H1 (cell line): ENCODE results near the gene LGI4. TPM values are rescaled to one million over a fixed set of nuclear protein-coding genes. Genes with fewer than 3 reads are reported as not detected.
A peak's percentile ranks its signal among the peaks of the same experiment; 100 is the strongest.

Source experiments
- CTCF ChIA-PET: fragments of 300-600 bp; sonication (Branson Sonifier 250); formaldehyde crosslinking; loops from one replicate; lab custom pipeline; 2021; ENCODE audit not compliant: partially characterized antibody; lab: Charles Lee
- POLR2A ChIA-PET: fragments of 300-600 bp; sonication (Branson Sonifier 250); formaldehyde crosslinking; loops from one replicate; lab custom pipeline; 2021; ENCODE audit warnings: inconsistent platforms; ENCODE audit not compliant: partially characterized antibody; lab: Charles Lee
- DNase-seq, 2 experiments: peaks; one replicate each; pipeline versions ENCODE4 v3.0.0 to v3.0.0-alpha.2; 2010 to 2022; ENCODE audit warnings: low spot score in 2 of 2, low read depth in 1 of 2, mixed read lengths in 1 of 2
- FAIRE-seq: peaks from 2 replicates; lab custom pipeline; 2011; peaks lifted over from hg19 to GRCh38; lab: Jason Lieb, UNC
- H2AFZ ChIP-seq: 2 replicates; pipeline ENCODE4 v1.8.1; 2012; ENCODE audit warnings: low read length, inconsistent platforms
- H2AK5ac ChIP-seq: 2 replicates; pipeline ENCODE4 v1.6.1; 2013; ENCODE audit warnings: low read depth, low read length
- H2BK120ac ChIP-seq: replicated peaks from 2 replicates; pipeline ENCODE3; 2013; ENCODE audit warnings: low read depth, low read length, inconsistent platforms
- H2BK12ac ChIP-seq: 2 replicates; pipeline ENCODE4 v1.6.1; 2013; ENCODE audit warnings: low read depth, low read length
- H2BK15ac ChIP-seq: 2 replicates; pipeline ENCODE4 v1.6.1; 2013; ENCODE audit warnings: low read length
- H2BK20ac ChIP-seq: 2 replicates; pipeline ENCODE4 v1.6.1; 2013; ENCODE audit warnings: low read length
- H2BK5ac ChIP-seq: 2 replicates; pipeline ENCODE4 v1.6.1; 2013; ENCODE audit warnings: low read depth, low read length
- H3K14ac ChIP-seq: 2 replicates; pipeline ENCODE4 v1.6.1; 2013; ENCODE audit warnings: inconsistent platforms; ENCODE audit not compliant: insufficient read length
- H3K18ac ChIP-seq: 2 replicates; pipeline ENCODE4 v1.6.1; 2013; ENCODE audit warnings: low read length; ENCODE audit errors: extremely low read depth
- H3K23ac ChIP-seq: 2 replicates; pipeline ENCODE4 v1.6.1; 2013; ENCODE audit warnings: inconsistent platforms; ENCODE audit not compliant: insufficient read length
- H3K23me2 ChIP-seq: 2 replicates; pipeline ENCODE4 v1.6.1; 2013; ENCODE audit warnings: low read depth, low read length
- H3K27ac ChIP-seq: 2 replicates; pipeline ENCODE4 v1.6.1; 2011; ENCODE audit warnings: low read depth, low read length, inconsistent platforms
- H3K27me3 ChIP-seq, 4 experiments: replicated peaks in 1 of 4; 1 replicate in 1 of 4; 2 replicates in 3 of 4; pipeline versions ENCODE4 v1.6.1 to v1.8.1; 2011 to 2013; ENCODE audit warnings: low read length in 3 of 4, mild to moderate bottlenecking in 3 of 4, inconsistent platforms in 2 of 4, mixed read lengths in 2 of 4, moderate library complexity in 1 of 4; ENCODE audit not compliant: control insufficient read depth in 3 of 4, insufficient read depth in 3 of 4; ENCODE audit errors: extremely low read depth in 1 of 4
- H3K36me3 ChIP-seq, 4 experiments: 2 replicates each; pipeline versions ENCODE4 v1.6.1 to v1.8.1; 2011 to 2013; ENCODE audit warnings: mild to moderate bottlenecking in 4 of 4, low read length in 3 of 4, moderate library complexity in 2 of 4, control low read depth in 1 of 4, inconsistent platforms in 1 of 4; ENCODE audit not compliant: insufficient read depth in 4 of 4, control insufficient read depth in 2 of 4
- H3K4ac ChIP-seq: replicated peaks from 2 replicates; pipeline ENCODE3; 2013; ENCODE audit warnings: low read length, low read depth, mixed read lengths, inconsistent platforms; ENCODE audit not compliant: insufficient read length
- H3K4me1 ChIP-seq, 4 experiments: replicated peaks in 1 of 4; 1 replicate in 1 of 4; 2 replicates in 3 of 4; pipeline versions ENCODE4 v1.6.1 to v1.8.1; 2011 to 2013; ENCODE audit warnings: low read length in 3 of 4, inconsistent platforms in 2 of 4, mixed read lengths in 1 of 4; ENCODE audit not compliant: insufficient read depth in 4 of 4, control insufficient read depth in 3 of 4
- H3K4me2 ChIP-seq, 2 experiments: 2 replicates each; pipeline versions ENCODE4 v1.6.1 to v1.8.1; 2011 to 2013; ENCODE audit warnings: low read depth in 2 of 2, low read length in 2 of 2, control low read depth in 1 of 2, inconsistent platforms in 1 of 2, mild to moderate bottlenecking in 1 of 2; ENCODE audit not compliant: insufficient read depth in 1 of 2
- H3K4me3 ChIP-seq, 4 experiments: fragments of 200-600, 300-600 bp in 1 of 4; sonication (generic), shearing (Covaris generic), sonication (Bioruptor Twin) in 1 of 4; 2 replicates each; pipeline versions ENCODE4 v1.5.1 to v1.8.1; 2011 to 2016; ENCODE audit warnings: low read length in 4 of 4, low read depth in 3 of 4, control low read depth in 2 of 4, inconsistent platforms in 2 of 4, mild to moderate bottlenecking in 2 of 4, mixed read lengths in 1 of 4, moderate library complexity in 1 of 4; ENCODE audit not compliant: insufficient read depth in 2 of 4; ENCODE audit errors: extremely low read depth in 1 of 4
- H3K56ac ChIP-seq: replicated peaks from 2 replicates; pipeline ENCODE3; 2013; ENCODE audit warnings: low read depth, mild to moderate bottlenecking, mixed read lengths, low read length, inconsistent platforms; ENCODE audit not compliant: insufficient read length
- H3K79me1 ChIP-seq: 2 replicates; pipeline ENCODE4 v1.6.1; 2013; ENCODE audit warnings: low read depth, low read length, control low read depth
- H3K79me2 ChIP-seq, 2 experiments: 2 replicates each; pipeline versions ENCODE4 v1.6.1 to v1.8.1; 2012 to 2013; ENCODE audit warnings: low read length in 2 of 2, mild to moderate bottlenecking in 2 of 2, inconsistent platforms in 1 of 2; ENCODE audit not compliant: insufficient read depth in 2 of 2, control insufficient read depth in 1 of 2
- H3K9ac ChIP-seq, 4 experiments: replicated peaks in 1 of 4; 1 replicate in 1 of 4; 2 replicates in 3 of 4; pipeline versions ENCODE4 v1.6.1 to v1.8.1; 2011 to 2013; ENCODE audit warnings: low read depth in 3 of 4, low read length in 3 of 4, control low read depth in 2 of 4, mild to moderate bottlenecking in 2 of 4, moderate library complexity in 2 of 4, inconsistent platforms in 1 of 4; ENCODE audit errors: extremely low read depth in 1 of 4
- H3K9me3 ChIP-seq, 2 experiments: 2 replicates each; pipeline versions ENCODE4 v1.6.1 to v1.8.1; 2012 to 2013; ENCODE audit warnings: mild to moderate bottlenecking in 2 of 2, moderate library complexity in 2 of 2, control low read depth in 1 of 2, inconsistent platforms in 1 of 2, low read depth in 1 of 2, low read length in 1 of 2, mixed read lengths in 1 of 2; ENCODE audit not compliant: insufficient read depth in 2 of 2
- H4K20me1 ChIP-seq, 2 experiments: replicated peaks in 1 of 2; 2 replicates each; pipeline versions ENCODE3 to v1.8.1; 2011 to 2013; ENCODE audit warnings: inconsistent platforms in 2 of 2, low read length in 2 of 2, mild to moderate bottlenecking in 1 of 2; ENCODE audit not compliant: insufficient read depth in 2 of 2, control insufficient read depth in 1 of 2
- H4K5ac ChIP-seq: 2 replicates; pipeline ENCODE4 v1.6.1; 2013; ENCODE audit warnings: low read length, low read depth, mixed read lengths, inconsistent platforms; ENCODE audit not compliant: insufficient read length
- H4K8ac ChIP-seq: 2 replicates; pipeline ENCODE4 v1.8.0; 2013; ENCODE audit warnings: mild to moderate bottlenecking, moderate library complexity, low read length, inconsistent platforms; ENCODE audit not compliant: insufficient read depth; ENCODE audit errors: extremely low read depth
- H4K91ac ChIP-seq: replicated peaks from 2 replicates; pipeline ENCODE3; 2013; ENCODE audit warnings: low read length, mixed read lengths, inconsistent platforms; ENCODE audit not compliant: insufficient read length
- BCL11A ChIP-seq, 2 experiments: IDR thresholded peaks; one replicate each; pipeline ENCODE4 v1.6.1; 2011; ENCODE audit warnings: low read depth in 2 of 2, low read length in 2 of 2, mild to moderate bottlenecking in 2 of 2
- CBX5 ChIP-seq: fragments of 300-800, 300-1000 bp; sonication (generic); IDR thresholded peaks from 2 replicates; pipeline ENCODE4 v1.7.1; 2016; ENCODE audit warnings: antibody characterized with exemption, low read length, low read depth
- CTBP2 ChIP-seq: IDR thresholded peaks from 2 replicates; pipeline ENCODE4 v1.7.0; 2011; ENCODE audit warnings: borderline replicate concordance, mild to moderate bottlenecking, moderate library complexity, mixed read lengths, low read length; ENCODE audit not compliant: insufficient read depth, insufficient read length
- EZH2 ChIP-seq: fragments of 200-600 bp; sonication (generic); IDR thresholded peaks from 2 replicates; pipeline ENCODE4 v1.7.1; 2012; ENCODE audit warnings: low read depth, mild to moderate bottlenecking, moderate library complexity, low read length, inconsistent platforms; ENCODE audit not compliant: severe bottlenecking
- JUN ChIP-seq: IDR thresholded peaks from 2 replicates; pipeline ENCODE4 v1.6.1; 2011; ENCODE audit warnings: low read depth, mild to moderate bottlenecking, improper control_type of control experiment, low read length
- KDM4A ChIP-seq: IDR thresholded peaks from one replicate; pipeline ENCODE4 v1.7.1; 2012; ENCODE audit warnings: low read depth, mild to moderate bottlenecking, moderate library complexity, low read length, inconsistent platforms; ENCODE audit not compliant: severe bottlenecking
- MAFK ChIP-seq: IDR thresholded peaks from 2 replicates; pipeline ENCODE4 v1.6.1; 2012; ENCODE audit warnings: low read depth, mild to moderate bottlenecking, improper control_type of control experiment, low read length
- SAP30 ChIP-seq: fragments of 300-600 bp; sonication (generic); IDR thresholded peaks from 2 replicates; pipeline ENCODE4 v1.7.1; 2012; ENCODE audit warnings: low read length, moderate library complexity, mild to moderate bottlenecking, inconsistent platforms; ENCODE audit not compliant: insufficient read depth, insufficient replicate concordance
- TAF7 ChIP-seq: optimal IDR thresholded peaks from 2 replicates; pipeline ENCODE3; 2011; ENCODE audit warnings: low read depth, mild to moderate bottlenecking, inconsistent platforms, low read length, moderate library complexity, borderline replicate concordance
- TBP ChIP-seq: IDR thresholded peaks from 2 replicates; pipeline ENCODE4 v1.6.1; 2011; ENCODE audit warnings: low read depth, low read length, improper control_type of control experiment
- WGBS, 2 experiments: shearing (Covaris generic) in 1 of 2; methylation state at CpG; one replicate each; pipeline versions ENCODE4 v1.1.6 to v1.1.7; 2013 to 2015; ENCODE audit warnings: low lambda C conversion rate in 2 of 2, mixed read lengths in 2 of 2, inconsistent platforms in 1 of 2, low coverage in 1 of 2, missing lambda C conversion rate in 1 of 2; ENCODE audit not compliant: insufficient replicate concordance in 2 of 2, insufficient coverage in 1 of 2, insufficient read length in 1 of 2; ENCODE audit errors: extremely low coverage in 1 of 2, missing lambda C conversion rate in 1 of 2; 5-methylcytosine and 5-hydroxymethylcytosine counted together
- polyA plus RNA-seq, 7 experiments: library from polyadenylated mRNA; depleted of rRNA in 3 of 7; stranded (reverse) in 5 of 7; unstranded in 2 of 7; fragments of >200 nt in 5 of 7; fragments of 200-250 nt in 2 of 7; gene quantifications; 1 replicate in 5 of 7; 2 replicates in 1 of 7; 4 replicates in 1 of 7; pipeline versions ENCODE4 v1.2.1 to v1.2.3, GENCODE V29; 2011 to 2013; ENCODE audit warnings: missing spikeins in 2 of 7, mixed read lengths in 2 of 7
- total RNA-seq: library from RNA; stranded (reverse); fragmentation: NEBNext Ultra II Directional; extraction: Animal tissue kit (Norgen Biotek cat#: 25700); gene quantifications from 2 replicates; pipeline ENCODE4 v1.2.1, GENCODE V29; 2021

The LGI4 gene
- total and polyA plus RNA-seq, 2 of the 8 experiments (the other 6 are each of a cell fraction or from before 2014, with no cell fraction given), result 2.0 to 8.2 TPM

DNA sequence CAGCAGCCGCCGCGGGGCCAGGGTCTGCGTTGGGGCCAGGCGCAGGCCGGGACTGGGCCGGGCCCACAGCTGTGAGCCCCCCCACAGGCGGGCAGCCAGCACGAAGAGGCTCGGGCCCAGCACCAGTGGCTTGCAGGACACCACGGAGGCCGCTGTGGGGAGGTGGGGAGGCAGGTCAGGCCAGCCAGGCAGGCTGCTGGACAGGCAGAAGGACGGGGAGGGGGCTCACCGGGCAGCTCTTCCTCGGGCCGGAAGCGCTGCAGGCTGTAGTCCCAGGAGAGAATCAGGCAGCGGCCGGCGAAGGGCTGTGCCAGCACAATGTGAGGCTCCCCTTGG is 8.3 kb downstream of the LGI4 start:
- Histone ChIP-seq H3K4me2 (no peak overlapping the region), H3K4ac (no peak overlapping the region), H3K9me3 (no peaks in the 10 kb centered on the region), H4K8ac (peak overlapping the region; percentile 83), H3K18ac (peak overlapping the region; percentile 19; the same call in 1 of the 2 replicates), H3K4me1 (peaks cover 2 to 9% (median 6%) of the 10 kb centered on the region in 4 experiments; a peak in 5 of 7 replicates), H3K14ac (no peak overlapping the region), H2AK5ac (0 out of 2 replicates have a peak overlapping the region, but pooled peaks have one; percentile 70), H3K79me2 (no peaks in the 10 kb centered on the region), H2BK20ac (no peak overlapping the region), H3K27ac (no peak overlapping the region), H3K23ac (no peak overlapping the region), H2BK15ac (no peak overlapping the region), H3K36me3 (no peaks in the 10 kb centered on the region), H3K23me2 (no peaks in the 10 kb centered on the region), H3K79me1 (no peaks in the 10 kb centered on the region), H3K56ac (no peak overlapping the region), H2BK12ac (no peak overlapping the region), H2BK5ac (no peak overlapping the region), H4K20me1 (no peaks in the 10 kb centered on the region), H4K5ac (no peak overlapping the region), H4K91ac (no peak overlapping the region), H2AFZ (no peak overlapping the region; the same call in 1 of the 2 replicates), H2BK120ac (no peak overlapping the region), H3K27me3 (no peaks in the 10 kb centered on the region; a peak in 1 of 7 replicates), H3K9ac (no peak overlapping the region), H3K4me3 (no peak overlapping the region)
- FAIRE-seq (no peak), DNase-seq (no peak)
- TF ChIP-seq TBP, result no peak
- TF ChIP-seq MAFK, result no peak
- TF ChIP-seq SAP30, result no peak
- TF ChIP-seq CBX5, result no peak
- TF ChIP-seq CTBP2, result no peak
- TF ChIP-seq TAF7, result no peak
- TF ChIP-seq BCL11A (IDR thresholded peaks at IDR 0.05; ENCODE audit: low read depth in 2 of 2, low read length in 2 of 2), result no peak
- TF ChIP-seq EZH2, result no peak
- TF ChIP-seq KDM4A, result no peak
- TF ChIP-seq JUN, result no peak
- CTCF ChIA-PET, result interaction anchor here (0.6 to 3.1 kb wide), 4 partner anchors 10 to 743 kb away, joined by 3 to 22 read pairs (median 12); partner anchors contain the start of genes FXYD1 and LGI4
- POLR2A ChIA-PET, result interaction anchor here (1.1 to 2.3 kb wide), 6 partner anchors 10 to 75 kb away, joined by 3 to 7 read pairs (median 4); partner anchors contain the start of gene FXYD3
- WGBS, 2 experiments, result 93% methylated on average over 19 of the region's 20 CpGs; no CpG with 5 or more reads in 1 of the 2 experiments
